Thyroid gland (tissue), 4 donors: ENCODE results near the gene MED27.

ENCODE experiments used
- POLR2A ChIP-seq, 2 donors: fragments of 450-650 bp; IDR thresholded peaks; one replicate each; pipeline ENCODE4 v1.6.1; 2017; ENCODE audit warnings: antibody characterized with exemption in 2 of 2, mild to moderate bottlenecking in 2 of 2, moderate library complexity in 1 of 2
- TF ChIP-seq, protein P1 (sequence below), 6 experiments: fragments of 200-600 bp in 3 of 6; fragments of 450-650 bp in 3 of 6; sonication (generic) in 3 of 6; IDR thresholded peaks; one replicate each; pipeline ENCODE4 v1.5.1; 2016 to 2019; ENCODE audit warnings: antibody characterized with exemption in 6 of 6, mild to moderate bottlenecking in 2 of 6, inconsistent platforms in 1 of 6, moderate library complexity in 1 of 6

GRCh38 chr9:132087438-132088030 is 7.9 kb upstream of the MED27 start:
- TF ChIP-seq POLR2A (IDR thresholded peaks at IDR 0.05) = no peak
- TF ChIP-seq, protein P1, sequence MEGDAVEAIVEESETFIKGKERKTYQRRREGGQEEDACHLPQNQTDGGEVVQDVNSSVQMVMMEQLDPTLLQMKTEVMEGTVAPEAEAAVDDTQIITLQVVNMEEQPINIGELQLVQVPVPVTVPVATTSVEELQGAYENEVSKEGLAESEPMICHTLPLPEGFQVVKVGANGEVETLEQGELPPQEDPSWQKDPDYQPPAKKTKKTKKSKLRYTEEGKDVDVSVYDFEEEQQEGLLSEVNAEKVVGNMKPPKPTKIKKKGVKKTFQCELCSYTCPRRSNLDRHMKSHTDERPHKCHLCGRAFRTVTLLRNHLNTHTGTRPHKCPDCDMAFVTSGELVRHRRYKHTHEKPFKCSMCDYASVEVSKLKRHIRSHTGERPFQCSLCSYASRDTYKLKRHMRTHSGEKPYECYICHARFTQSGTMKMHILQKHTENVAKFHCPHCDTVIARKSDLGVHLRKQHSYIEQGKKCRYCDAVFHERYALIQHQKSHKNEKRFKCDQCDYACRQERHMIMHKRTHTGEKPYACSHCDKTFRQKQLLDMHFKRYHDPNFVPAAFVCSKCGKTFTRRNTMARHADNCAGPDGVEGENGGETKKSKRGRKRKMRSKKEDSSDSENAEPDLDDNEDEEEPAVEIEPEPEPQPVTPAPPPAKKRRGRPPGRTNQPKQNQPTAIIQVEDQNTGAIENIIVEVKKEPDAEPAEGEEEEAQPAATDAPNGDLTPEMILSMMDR (IDR thresholded peaks at IDR 0.05) = no peak
